MCF 10A (cell line): ENCODE data around the gene HDAC7. TPM values are rescaled to one million over a fixed set of nuclear protein-coding genes. Genes with fewer than 3 reads are reported as not detected.

Experiments used
- BruUV-seq: library from RNA; stranded (reverse); fragments of 400-500 nt; replicated peaks from 2 replicates; lab custom pipeline; 2021; lab: Mats Ljungman, UMichigan
- CTCF ChIA-PET: fragments of 300-600 bp; sonication (Branson Sonifier 250); formaldehyde crosslinking; extraction: SDS; loops from one replicate; lab custom pipeline; 2021; ENCODE audit warnings: antibody characterized with exemption, inconsistent platforms; lab: Yijun Ruan, JAX
- POLR2A ChIA-PET: fragments of 300-600, 350-650 bp; sonication (Branson Sonifier 250); formaldehyde crosslinking; extraction: SDS; loops from one replicate; lab custom pipeline; 2020; ENCODE audit warnings: antibody characterized with exemption, inconsistent platforms; lab: Yijun Ruan, JAX
- DNase-seq: peaks from one replicate; pipeline ENCODE4 v3.0.0-alpha.2; 2018; ENCODE audit not compliant: unreplicated experiment
- H3K27ac Mint-ChIP-seq: one replicate; pipeline ENCODE4 v1.8.0; 2022; ENCODE audit warnings: mild to moderate bottlenecking, low read depth, mixed read lengths; ENCODE audit not compliant: unreplicated experiment
- H3K27me3 Mint-ChIP-seq: one replicate; pipeline ENCODE4 v1.8.0; 2022; ENCODE audit warnings: mixed read lengths; ENCODE audit not compliant: insufficient read depth, unreplicated experiment
- H3K36me3 Mint-ChIP-seq: one replicate; pipeline ENCODE4 v1.8.0; 2022; ENCODE audit warnings: mild to moderate bottlenecking, moderate library complexity, mixed read lengths; ENCODE audit not compliant: insufficient read depth, unreplicated experiment
- H3K4me1 Mint-ChIP-seq: one replicate; pipeline ENCODE4 v1.8.0; 2022; ENCODE audit warnings: mixed read lengths; ENCODE audit not compliant: insufficient read depth, unreplicated experiment
- H3K4me3 Mint-ChIP-seq: one replicate; pipeline ENCODE4 v1.8.0; 2022; ENCODE audit warnings: mild to moderate bottlenecking, moderate library complexity, mixed read lengths; ENCODE audit not compliant: unreplicated experiment
- H3K9me3 Mint-ChIP-seq: one replicate; pipeline ENCODE4 v1.8.0; 2022; ENCODE audit warnings: mixed read lengths; ENCODE audit not compliant: unreplicated experiment
- CTCF ChIP-seq: fragments of 200-600 bp; IDR thresholded peaks from one replicate; pipeline ENCODE4 v1.8.0; 2022; ENCODE audit warnings: antibody characterized with exemption, mild to moderate bottlenecking; ENCODE audit not compliant: unreplicated experiment
- intact Hi-C: fragments of 100-400 bp; cut with micrococcal nuclease; formaldehyde crosslinking; loops from 2 replicates; pipeline ENCODE4 v1.14.1; 2022
- total RNA-seq: library from RNA; stranded (reverse); gene quantifications from 2 replicates; pipeline ENCODE4 v1.2.3, GENCODE V29; 2022

The HDAC7 gene
- total RNA-seq, 1 experiment from 2014 or later: 80.1 TPM

- no peaks in the 10 kb centered on the region for H3K9me3 Mint-ChIP-seq
- intact Hi-C loops: loop anchor here (1.0 kb wide), 2 partner anchors 24 to 51 kb away; no protein-coding TSS in a partner anchor
- H3K4me1 Mint-ChIP-seq: peaks cover 23% of the 10 kb centered on the region
- ChIA-PET POLR2A (interaction anchor here (0.7 to 5.8 kb wide), 4 partner anchors 10 to 54 kb away, joined by 3 to 38 read pairs (median 12); partner anchors contain the start of gene HDAC7), CTCF (interaction anchor here (0.5 to 38.2 kb wide), 20 partner anchors 8 to 414 kb away, joined by 3 to 843 read pairs (median 4); partner anchors contain the start of genes RAPGEF3 and RPAP3)
- H3K4me3 Mint-ChIP-seq: no peak overlapping the region
- H3K27me3 Mint-ChIP-seq: no peaks in the 10 kb centered on the region
- no TSS peak for BruUV-seq
- no peak for DNase-seq
- H3K27ac Mint-ChIP-seq: no peak overlapping the region
- no peak for TF ChIP-seq CTCF
- H3K36me3 Mint-ChIP-seq: no peaks in the 10 kb centered on the region
Observed at GRCh38 chr12:47766502-47767215, 53.0 kb downstream of the HDAC7 start.

GRCh38 chr12:47763481-47764346 lies 56.0 kb downstream of the HDAC7 start:
- Mint-ChIP-seq H3K36me3 (peaks cover 6% of the 10 kb centered on the region), H3K27me3 (no peaks in the 10 kb centered on the region), H3K27ac (no peak overlapping the region), H3K4me3 (no peak overlapping the region), H3K9me3 (no peaks in the 10 kb centered on the region), H3K4me1 (peaks cover 23% of the 10 kb centered on the region)
- peak; percentile 61 for DNase-seq
- intact Hi-C loops: no loop called here
- BruUV-seq: no TSS peak
- TF ChIP-seq CTCF: no peak
- ChIA-PET POLR2A (interaction anchor here (1.7 kb wide), 1 partner anchor 11 kb away, joined by 4 read pairs; no protein-coding TSS in a partner anchor), CTCF (interaction anchor here (0.6 to 14.4 kb wide), 9 partner anchors 6 to 95 kb away, joined by 3 to 262 read pairs (median 6); partner anchors contain the start of gene SLC48A1)

GRCh38 chr12:47762850-47763465 lies 56.7 kb downstream of the HDAC7 start:
- intact Hi-C loops: no loop called here

More at GRCh38 chr12:47762850-47763465, 56.7 kb downstream of the HDAC7 start:
- H3K36me3 Mint-ChIP-seq: peaks cover 6% of the 10 kb centered on the region
- POLR2A ChIA-PET: interaction anchor here (1.0 to 1.7 kb wide), 2 partner anchors 10 to 19 kb away, joined by 4 to 6 read pairs; no protein-coding TSS in a partner anchor
- H3K9me3 Mint-ChIP-seq: no peaks in the 10 kb centered on the region
- peaks cover 23% of the 10 kb centered on the region for H3K4me1 Mint-ChIP-seq
- no TSS peak for BruUV-seq
- DNase-seq: no peak
- no peak overlapping the region for H3K4me3 Mint-ChIP-seq
- no peak overlapping the region for H3K27ac Mint-ChIP-seq
- TF ChIP-seq CTCF: no peak
- CTCF ChIA-PET: interaction anchor here (0.6 to 14.4 kb wide), 9 partner anchors 6 to 95 kb away, joined by 3 to 262 read pairs (median 6); partner anchors contain the start of gene SLC48A1
- H3K27me3 Mint-ChIP-seq: no peaks in the 10 kb centered on the region
